GM21576 (cell line): ENCODE results near the gene STARD5.
"Not testable (repeated sequence)": the region's sequence is repeated elsewhere in the genome, so short reads cannot be mapped to it uniquely, and the experiment has no call there.

ENCODE experiments used
- ATAC-seq: cut with Tn5 transposase; IDR thresholded peaks from one replicate; pipeline ENCODE4 v1.9.1; 2021; ENCODE audit warnings: mild to moderate bottlenecking, moderate library complexity; ENCODE audit not compliant: unreplicated experiment

STARD5 gene

GRCh38 chr15:81338170-81339007 lies 14.4 kb upstream of the STARD5 start:
- no peak for ATAC-seq

GRCh38 chr15:81337713-81338157 lies 13.8 kb upstream of the STARD5 start:
- no peak for ATAC-seq

- no peak for ATAC-seq
Measured at GRCh38 chr15:81337241-81337640, 13.3 kb upstream of the STARD5 start.

GRCh38 chr15:81336568-81336967 lies 12.6 kb upstream of the STARD5 start:
- ATAC-seq = no peak

GRCh38 chr15:81335631-81336030 lies 11.7 kb upstream of the STARD5 start:
- ATAC-seq = no peak

GRCh38 chr15:81334768-81335435 lies 11.0 kb upstream of the STARD5 start:
- no peak for ATAC-seq

- no peak for ATAC-seq
Measured at GRCh38 chr15:81333363-81333762, 9.4 kb upstream of the STARD5 start.

- no peak for ATAC-seq
Measured at GRCh38 chr15:81332326-81332725, 8.4 kb upstream of the STARD5 start.

GRCh38 chr15:81331600-81331999 lies 7.7 kb upstream of the STARD5 start:
- ATAC-seq = no peak

- not testable (repeated sequence) for ATAC-seq
Measured at GRCh38 chr15:81331141-81331540, 7.2 kb upstream of the STARD5 start.

GRCh38 chr15:81330366-81331090 lies 6.6 kb upstream of the STARD5 start:
- ATAC-seq = no peak

- ATAC-seq = no peak
Measured at GRCh38 chr15:81329446-81329845, 5.5 kb upstream of the STARD5 start.

- ATAC-seq = no peak
Measured at GRCh38 chr15:81327516-81327915, 3.6 kb upstream of the STARD5 start.

- no peak for ATAC-seq
Measured at GRCh38 chr15:81326466-81327212, 2.7 kb upstream of the STARD5 start.

GRCh38 chr15:81323559-81323943 lies 390 bp downstream of the STARD5 start:
- ATAC-seq = peak; percentile 11

GRCh38 chr15:81322676-81323253 lies 1.2 kb downstream of the STARD5 start:
- no peak for ATAC-seq

- no peak for ATAC-seq
Measured at GRCh38 chr15:81321667-81322066, 2.3 kb downstream of the STARD5 start.

- ATAC-seq = no peak
Measured at GRCh38 chr15:81317642-81318017, 6.3 kb downstream of the STARD5 start.

GRCh38 chr15:81316267-81316666 lies 7.7 kb downstream of the STARD5 start:
- no peak for ATAC-seq

- ATAC-seq = no peak
Measured at GRCh38 chr15:81315452-81316175, 8.3 kb downstream of the STARD5 start.
